ENCODE measurements around the gene FSTL4.

FSTL4 gene

GRCh38 chr5:133347039-133347438, 265.3 kb downstream of the FSTL4 start:
- WGBS (ENCODE audit: insufficient coverage) = 37% methylated on average over 3 of the region's 6 CpGs
- ChIA-PET CTCF (no interaction called here), POLR2A (no interaction called here)
- no peak for DNase-seq
- Histone ChIP-seq H3K9me3 (ENCODE audit: control extremely low read depth in 1 of 5, control insufficient read depth in 4 of 5, insufficient read depth in 2 of 5, low read depth in 1 of 5, low read length in 4 of 5) (no peaks in the 10 kb centered on the region), H3K36me3 (ENCODE audit: control insufficient read depth in 4 of 4, insufficient read depth in 4 of 4, low read length in 3 of 4) (no peaks in the 10 kb centered on the region), H3K4me1 (ENCODE audit: control extremely low read depth in 1 of 4, control insufficient read depth in 4 of 4, insufficient read depth in 4 of 4, low read length in 3 of 4) (no peaks in the 10 kb centered on the region), H3K27me3 (replicated peaks in 2 of 5; ENCODE audit: control insufficient read depth in 4 of 5, insufficient read depth in 5 of 5, low read length in 4 of 5) (no peaks in the 10 kb centered on the region), H3K4me3 (ENCODE audit: control insufficient read depth in 1 of 7, extremely low read depth in 1 of 7, insufficient read depth in 4 of 7, low read depth in 2 of 7, low read length in 6 of 7) (no peak overlapping the region), H3K27ac (ENCODE audit: insufficient read depth in 1 of 2, low read depth in 1 of 2, low read length in 2 of 2, poor library complexity in 1 of 2, severe bottlenecking in 2 of 2) (no peak overlapping the region)

- POLR2A ChIA-PET = no interaction called here
- H3K36me3 ChIP-seq (ENCODE audit: control insufficient read depth in 4 of 4, insufficient read depth in 4 of 4, low read length in 3 of 4) = no peaks in the 10 kb centered on the region
- no CpG with 5 or more reads among the region's 2 CpGs for WGBS (ENCODE audit: insufficient coverage)
- no peak overlapping the region for H3K4me3 ChIP-seq (ENCODE audit: control insufficient read depth in 1 of 7, extremely low read depth in 1 of 7, insufficient read depth in 4 of 7, low read depth in 2 of 7, low read length in 6 of 7)
- DNase-seq = no peak
- H3K4me1 ChIP-seq (ENCODE audit: control extremely low read depth in 1 of 4, control insufficient read depth in 4 of 4, insufficient read depth in 4 of 4, low read length in 3 of 4) = no peaks in the 10 kb centered on the region
- H3K9me3 ChIP-seq (ENCODE audit: control extremely low read depth in 1 of 5, control insufficient read depth in 4 of 5, insufficient read depth in 2 of 5, low read depth in 1 of 5, low read length in 4 of 5) = no peaks in the 10 kb centered on the region
- no peak overlapping the region for H3K27ac ChIP-seq (ENCODE audit: insufficient read depth in 1 of 2, low read depth in 1 of 2, low read length in 2 of 2, poor library complexity in 1 of 2, severe bottlenecking in 2 of 2)
- H3K27me3 ChIP-seq (replicated peaks in 2 of 5; ENCODE audit: control insufficient read depth in 4 of 5, insufficient read depth in 5 of 5, low read length in 4 of 5) = no peaks in the 10 kb centered on the region
- CTCF ChIA-PET = no interaction called here
These were observed 268.1 kb downstream of the FSTL4 start for GRCh38 chr5:133344266-133344665.

GRCh38 chr5:133343196-133343595, 269.1 kb downstream of the FSTL4 start:
- Histone ChIP-seq H3K27me3 (replicated peaks in 2 of 5; ENCODE audit: control insufficient read depth in 4 of 5, insufficient read depth in 5 of 5, low read length in 4 of 5) (peaks cover 0 to 3% (median 0%) of the 10 kb centered on the region in 5 experiments), H3K4me1 (ENCODE audit: control extremely low read depth in 1 of 4, control insufficient read depth in 4 of 4, insufficient read depth in 4 of 4, low read length in 3 of 4) (no peaks in the 10 kb centered on the region), H3K27ac (ENCODE audit: insufficient read depth in 1 of 2, low read depth in 1 of 2, low read length in 2 of 2, poor library complexity in 1 of 2, severe bottlenecking in 2 of 2) (no peak overlapping the region), H3K9me3 (ENCODE audit: control extremely low read depth in 1 of 5, control insufficient read depth in 4 of 5, insufficient read depth in 2 of 5, low read depth in 1 of 5, low read length in 4 of 5) (no peaks in the 10 kb centered on the region), H3K4me3 (ENCODE audit: control insufficient read depth in 1 of 7, extremely low read depth in 1 of 7, insufficient read depth in 4 of 7, low read depth in 2 of 7, low read length in 6 of 7) (no peak overlapping the region), H3K36me3 (ENCODE audit: control insufficient read depth in 4 of 4, insufficient read depth in 4 of 4, low read length in 3 of 4) (no peaks in the 10 kb centered on the region)
- ChIA-PET CTCF (no interaction called here), POLR2A (no interaction called here)
- DNase-seq = no peak
- 94% methylated on average over 6 of the region's 8 CpGs for WGBS (ENCODE audit: insufficient coverage)

DNA sequence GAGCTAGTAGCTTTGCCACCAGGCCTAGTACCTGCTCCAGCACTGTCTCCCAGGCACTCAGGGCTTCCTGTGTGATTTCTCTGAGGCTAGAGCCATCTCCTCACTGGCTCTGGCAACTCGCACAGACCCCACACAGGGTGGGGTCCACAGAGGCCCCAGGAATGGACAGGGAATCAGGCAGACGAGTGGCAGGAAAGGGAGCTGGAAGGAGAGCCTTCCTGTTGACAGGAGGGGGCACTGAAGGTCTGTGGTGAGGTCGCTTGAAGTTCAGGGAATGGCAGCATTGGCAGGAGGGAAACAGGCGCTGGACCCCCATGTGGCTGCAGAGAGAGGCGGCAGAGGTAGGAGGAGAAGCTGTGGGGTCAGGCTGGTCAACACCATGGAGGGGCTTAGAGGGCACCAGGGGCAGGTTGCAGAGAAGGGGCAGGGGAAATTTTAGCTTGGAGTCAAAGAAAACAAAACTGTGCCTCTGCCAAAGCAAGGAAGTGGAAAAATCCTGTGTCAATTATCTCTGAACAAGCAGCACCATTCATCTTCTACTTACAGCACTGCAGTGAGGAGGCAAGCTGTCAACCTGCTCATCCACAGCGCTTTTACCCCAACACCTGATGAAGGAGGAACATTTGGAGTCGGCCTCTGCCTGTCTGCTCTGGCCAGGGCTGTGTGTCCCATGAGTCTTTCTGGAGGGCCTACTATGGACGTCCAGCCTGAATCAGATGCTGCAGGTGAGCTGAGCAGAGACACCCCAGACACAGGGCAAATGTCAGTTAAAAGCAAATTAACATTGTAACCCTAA, 270.2 kb downstream of the FSTL4 start:
- Histone ChIP-seq H3K9me3 (ENCODE audit: control extremely low read depth in 1 of 5, control insufficient read depth in 4 of 5, insufficient read depth in 2 of 5, low read depth in 1 of 5, low read length in 4 of 5) (no peaks in the 10 kb centered on the region), H3K27me3 (replicated peaks in 2 of 5; ENCODE audit: control insufficient read depth in 4 of 5, insufficient read depth in 5 of 5, low read length in 4 of 5) (peaks cover 0 to 4% (median 0%) of the 10 kb centered on the region in 5 experiments), H3K4me1 (ENCODE audit: control extremely low read depth in 1 of 4, control insufficient read depth in 4 of 4, insufficient read depth in 4 of 4, low read length in 3 of 4) (no peaks in the 10 kb centered on the region), H3K4me3 (ENCODE audit: control insufficient read depth in 1 of 7, extremely low read depth in 1 of 7, insufficient read depth in 4 of 7, low read depth in 2 of 7, low read length in 6 of 7) (no peak overlapping the region), H3K27ac (ENCODE audit: insufficient read depth in 1 of 2, low read depth in 1 of 2, low read length in 2 of 2, poor library complexity in 1 of 2, severe bottlenecking in 2 of 2) (no peak overlapping the region), H3K36me3 (ENCODE audit: control insufficient read depth in 4 of 4, insufficient read depth in 4 of 4, low read length in 3 of 4) (no peaks in the 10 kb centered on the region)
- ChIA-PET CTCF (interaction anchor here (1.0 kb wide), 1 partner anchor 17 kb away, joined by 3 read pairs; no protein-coding TSS in a partner anchor), POLR2A (no interaction called here)
- WGBS (ENCODE audit: insufficient coverage) = 80% methylated on average over 8 of the region's 8 CpGs
- DNase-seq = no peak

DNA sequence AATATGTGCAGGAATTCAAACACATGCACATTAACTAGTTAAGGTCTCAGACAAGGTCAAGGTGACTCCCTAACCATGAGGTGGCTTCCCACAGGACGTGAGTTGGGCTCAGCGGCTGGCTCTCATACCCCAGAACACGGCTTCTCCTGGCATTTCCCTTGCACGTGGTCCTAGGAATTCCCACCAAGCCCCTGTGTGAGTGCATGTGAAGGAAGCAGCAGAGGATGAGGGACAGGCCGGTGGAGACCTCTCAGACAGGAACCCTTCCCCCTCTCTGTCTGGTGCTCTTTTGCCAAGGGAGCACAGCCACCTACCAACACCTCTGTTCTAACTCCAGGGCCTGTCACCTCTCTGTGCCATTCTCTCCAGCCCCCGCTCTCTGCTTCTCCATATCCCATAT, 271.0 kb downstream of the FSTL4 start:
- no peak overlapping the region for H3K27ac ChIP-seq (ENCODE audit: insufficient read depth in 1 of 2, low read depth in 1 of 2, low read length in 2 of 2, poor library complexity in 1 of 2, severe bottlenecking in 2 of 2)
- H3K4me3 ChIP-seq (ENCODE audit: control insufficient read depth in 1 of 7, extremely low read depth in 1 of 7, insufficient read depth in 4 of 7, low read depth in 2 of 7, low read length in 6 of 7) = no peak overlapping the region
- CTCF ChIA-PET = interaction anchor here (1.0 kb wide), 1 partner anchor 18 kb away, joined by 3 read pairs; no protein-coding TSS in a partner anchor
- H3K36me3 ChIP-seq (ENCODE audit: control insufficient read depth in 4 of 4, insufficient read depth in 4 of 4, low read length in 3 of 4) = no peaks in the 10 kb centered on the region
- DNase-seq = no peak
- H3K27me3 ChIP-seq (replicated peaks in 2 of 5; ENCODE audit: control insufficient read depth in 4 of 5, insufficient read depth in 5 of 5, low read length in 4 of 5) = peaks cover 0 to 4% (median 0%) of the 10 kb centered on the region in 5 experiments
- WGBS (ENCODE audit: insufficient coverage) = 90% methylated on average over 2 of the region's 6 CpGs
- H3K4me1 ChIP-seq (ENCODE audit: control extremely low read depth in 1 of 4, control insufficient read depth in 4 of 4, insufficient read depth in 4 of 4, low read length in 3 of 4) = peaks cover 0 to 3% (median 2%) of the 10 kb centered on the region in 4 experiments
- POLR2A ChIA-PET = interaction anchor here (1.3 kb wide), 1 partner anchor 68 kb away, joined by 3 read pairs; no protein-coding TSS in a partner anchor
- no peaks in the 10 kb centered on the region for H3K9me3 ChIP-seq (ENCODE audit: control extremely low read depth in 1 of 5, control insufficient read depth in 4 of 5, insufficient read depth in 2 of 5, low read depth in 1 of 5, low read length in 4 of 5)

GRCh38 chr5:133340822-133341221, 271.5 kb downstream of the FSTL4 start:
- 98% methylated on average over 6 of the region's 8 CpGs for WGBS (ENCODE audit: insufficient coverage)
- CTCF ChIA-PET = no interaction called here

GRCh38 chr5:133340002-133340755, 272.2 kb downstream of the FSTL4 start:
- no peaks in the 10 kb centered on the region for H3K9me3 ChIP-seq (ENCODE audit: control extremely low read depth in 1 of 5, control insufficient read depth in 4 of 5, insufficient read depth in 2 of 5, low read depth in 1 of 5, low read length in 4 of 5)
- CTCF ChIA-PET = no interaction called here
- H3K4me1 ChIP-seq (ENCODE audit: control extremely low read depth in 1 of 4, control insufficient read depth in 4 of 4, insufficient read depth in 4 of 4, low read length in 3 of 4) = peaks cover 0 to 5% (median 3%) of the 10 kb centered on the region in 4 experiments
- no peaks in the 10 kb centered on the region for H3K36me3 ChIP-seq (ENCODE audit: control insufficient read depth in 4 of 4, insufficient read depth in 4 of 4, low read length in 3 of 4)
- POLR2A ChIA-PET = interaction anchor here (0.6 to 1.3 kb wide), 2 partner anchors 67 to 483 kb away, joined by 3 to 5 read pairs; no protein-coding TSS in a partner anchor
- DNase-seq = no peak
- H3K4me3 ChIP-seq (ENCODE audit: control insufficient read depth in 1 of 7, extremely low read depth in 1 of 7, insufficient read depth in 4 of 7, low read depth in 2 of 7, low read length in 6 of 7) = no peak overlapping the region
- H3K27ac ChIP-seq (ENCODE audit: insufficient read depth in 1 of 2, low read depth in 1 of 2, low read length in 2 of 2, poor library complexity in 1 of 2, severe bottlenecking in 2 of 2) = no peak overlapping the region
- WGBS (ENCODE audit: insufficient coverage) = 96% methylated on average over 5 of the region's 6 CpGs
- peaks cover 0 to 4% (median 0%) of the 10 kb centered on the region in 5 experiments for H3K27me3 ChIP-seq (replicated peaks in 2 of 5; ENCODE audit: control insufficient read depth in 4 of 5, insufficient read depth in 5 of 5, low read length in 4 of 5)

More at GRCh38 chr5:133340822-133341221, 271.5 kb downstream of the FSTL4 start:
- H3K9me3 ChIP-seq (ENCODE audit: control extremely low read depth in 1 of 5, control insufficient read depth in 4 of 5, insufficient read depth in 2 of 5, low read depth in 1 of 5, low read length in 4 of 5) = no peaks in the 10 kb centered on the region
- no peak for DNase-seq
- no peak overlapping the region for H3K27ac ChIP-seq (ENCODE audit: insufficient read depth in 1 of 2, low read depth in 1 of 2, low read length in 2 of 2, poor library complexity in 1 of 2, severe bottlenecking in 2 of 2)
- H3K4me1 ChIP-seq (ENCODE audit: control extremely low read depth in 1 of 4, control insufficient read depth in 4 of 4, insufficient read depth in 4 of 4, low read length in 3 of 4) = peaks cover 0 to 5% (median 3%) of the 10 kb centered on the region in 4 experiments
- POLR2A ChIA-PET = interaction anchor here (1.3 kb wide), 1 partner anchor 67 kb away, joined by 3 read pairs; no protein-coding TSS in a partner anchor
- no peaks in the 10 kb centered on the region for H3K36me3 ChIP-seq (ENCODE audit: control insufficient read depth in 4 of 4, insufficient read depth in 4 of 4, low read length in 3 of 4)
- peaks cover 0 to 4% (median 0%) of the 10 kb centered on the region in 5 experiments for H3K27me3 ChIP-seq (replicated peaks in 2 of 5; ENCODE audit: control insufficient read depth in 4 of 5, insufficient read depth in 5 of 5, low read length in 4 of 5)
- no peak overlapping the region for H3K4me3 ChIP-seq (ENCODE audit: control insufficient read depth in 1 of 7, extremely low read depth in 1 of 7, insufficient read depth in 4 of 7, low read depth in 2 of 7, low read length in 6 of 7)

Measured in common myeloid progenitor, CD34-positive (primary cell).